HUES64 (cell line): ENCODE results near the gene TBCCD1.
"Not testable (repeated sequence)": the region's sequence is repeated elsewhere in the genome, so short reads cannot be mapped to it uniquely, and the experiment has no call there.

ENCODE experiments used
- H3K27ac ChIP-seq: 2 replicates; pipeline ENCODE4 v1.7.0; 2013; ENCODE audit warnings: low read depth, low read length, inconsistent platforms
- H3K27me3 ChIP-seq: 2 replicates; pipeline ENCODE4 v1.6.1; 2013; ENCODE audit warnings: mild to moderate bottlenecking, low read length; ENCODE audit not compliant: insufficient read depth
- H3K36me3 ChIP-seq: 2 replicates; pipeline ENCODE4 v1.6.1; 2013; ENCODE audit warnings: mild to moderate bottlenecking, low read length; ENCODE audit not compliant: insufficient read depth
- H3K4me1 ChIP-seq: 2 replicates; pipeline ENCODE4 v1.6.1; 2013; ENCODE audit warnings: mild to moderate bottlenecking, low read length, moderate library complexity; ENCODE audit not compliant: insufficient read depth
- H3K4me3 ChIP-seq: 2 replicates; pipeline ENCODE4 v1.5.1; 2013; ENCODE audit warnings: mild to moderate bottlenecking, low read length, moderate library complexity
- H3K9ac ChIP-seq: 2 replicates; pipeline ENCODE4 v1.6.1; 2013; ENCODE audit warnings: mild to moderate bottlenecking, low read depth, low read length
- H3K9me3 ChIP-seq: 2 replicates; pipeline ENCODE4 v1.6.1; 2013; ENCODE audit warnings: low read depth, low read length; ENCODE audit not compliant: insufficient read depth
- WGBS: fragments of 150-250, 120-280 bp; methylation state at CpG from one replicate; pipeline ENCODE4 v1.1.7; 2013; ENCODE audit warnings: missing lambda C conversion rate; 5-methylcytosine and 5-hydroxymethylcytosine counted together

TBCCD1 gene

DNA sequence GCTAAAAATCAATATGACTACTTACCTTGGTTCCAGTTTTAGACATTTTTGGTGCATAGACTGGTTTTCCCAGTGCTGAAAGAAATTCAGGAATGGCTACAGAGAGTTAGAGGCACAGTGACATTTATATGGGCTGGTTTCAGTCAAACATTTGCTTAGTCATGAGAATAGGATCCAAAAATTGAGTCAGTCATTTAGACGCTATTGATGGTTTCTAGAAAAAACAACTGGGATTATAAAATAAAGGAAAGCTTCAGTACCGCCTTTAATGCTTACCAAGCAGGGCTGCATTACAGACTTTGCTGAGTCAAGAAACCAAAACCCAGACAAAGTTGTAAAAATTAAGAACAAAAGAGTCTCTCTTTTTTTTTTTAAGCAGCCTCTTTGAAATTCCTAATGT is 22.9 kb downstream of the TBCCD1 start, which contains the start of gene CRYGS:
Gene CRYGS (minus strand): TSS at position 100 of the 400 bp plus-strand sequence. CDS start 54 bp downstream, at position 46.
- Histone ChIP-seq H3K4me1 (no peaks in the 10 kb centered on the region; the same call in 1 of the 2 replicates), H3K4me3 (no peak within 1 kb of the TSS), H3K27me3 (no peaks in the 10 kb centered on the region), H3K9me3 (no peaks in the 10 kb centered on the region), H3K27ac (no peak within 1 kb of the TSS), H3K36me3 (peaks cover 16% of the 10 kb centered on the region), H3K9ac (no peak within 1 kb of the TSS)
- WGBS: 93% methylated on average over 2 of the region's 2 CpGs

- no peaks in the 10 kb centered on the region for H3K27me3 ChIP-seq
- 28% methylated on average over 1 of the region's 2 CpGs for WGBS
- no peak overlapping the region for H3K4me3 ChIP-seq
- H3K27ac ChIP-seq: no peak overlapping the region
- no peak overlapping the region for H3K9ac ChIP-seq
- no peaks in the 10 kb centered on the region; the same call in 1 of the 2 replicates for H3K4me1 ChIP-seq
- 0 out of 2 replicates have a peak, but pooled peaks cover under 1% of the 10 kb centered on the region for H3K36me3 ChIP-seq
- no peaks in the 10 kb centered on the region for H3K9me3 ChIP-seq
Observed at GRCh38 chr3:186540835-186541226, 26.3 kb downstream of the TBCCD1 start.

DNA sequence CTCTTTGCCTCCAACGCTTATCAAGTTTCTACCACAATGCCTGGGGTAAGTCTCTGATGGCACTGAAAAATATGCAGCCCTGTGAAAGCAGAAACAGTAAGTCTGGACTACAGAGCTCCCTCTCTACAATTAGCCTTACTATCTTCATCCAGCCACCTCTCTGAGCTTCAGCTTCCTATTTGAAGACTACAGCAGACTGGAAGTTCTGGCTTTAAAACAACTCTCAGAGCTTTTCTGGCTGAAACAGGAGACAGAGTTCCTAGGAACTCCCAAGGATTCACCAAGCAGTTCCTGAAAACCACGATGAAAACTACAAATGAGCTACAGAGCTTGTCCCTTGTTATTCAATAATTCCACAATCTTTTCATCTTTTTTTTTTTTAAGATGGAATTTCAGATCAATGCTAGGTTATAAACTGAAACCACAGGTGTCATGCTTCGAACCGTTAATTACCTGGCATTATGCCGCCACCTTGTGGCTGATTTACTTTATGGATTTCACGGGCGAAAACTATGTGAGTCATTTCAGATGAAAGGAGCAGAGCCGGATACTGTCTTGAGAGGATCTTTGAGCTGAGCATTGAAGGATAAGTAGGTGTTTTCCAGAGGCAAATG is 26.8 kb downstream of the TBCCD1 start:
- no peaks in the 10 kb centered on the region; the same call in 1 of the 2 replicates for H3K4me1 ChIP-seq
- H3K27me3 ChIP-seq: no peaks in the 10 kb centered on the region
- H3K27ac ChIP-seq: no peak overlapping the region
- no peaks in the 10 kb centered on the region for H3K9me3 ChIP-seq
- no peaks in the 10 kb centered on the region for H3K36me3 ChIP-seq
- WGBS: 22% methylated on average over 8 of the region's 8 CpGs
- H3K9ac ChIP-seq: no peak overlapping the region
- H3K4me3 ChIP-seq: no peak overlapping the region

DNA sequence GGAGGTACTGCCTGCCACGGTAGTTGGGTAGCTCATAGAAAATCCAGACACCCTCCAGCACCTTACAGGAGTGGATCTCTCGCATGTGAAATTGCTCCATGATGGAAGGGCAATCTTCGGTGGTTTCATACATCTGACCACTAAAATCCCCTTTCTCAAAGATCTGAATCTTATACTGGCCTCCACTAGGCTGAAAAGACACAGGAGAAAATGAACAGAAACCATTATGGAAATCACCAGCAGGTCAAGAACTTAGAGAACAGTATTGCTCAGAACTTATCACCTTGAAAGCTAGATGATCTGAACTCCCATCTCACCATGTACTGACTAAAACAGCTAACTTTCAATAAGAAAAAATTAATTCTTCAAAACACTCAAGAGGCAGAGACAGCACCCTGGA is 28.4 kb downstream of the TBCCD1 start:
- Histone ChIP-seq H3K9ac (no peak overlapping the region), H3K27ac (no peak overlapping the region), H3K9me3 (no peaks in the 10 kb centered on the region), H3K36me3 (no peaks in the 10 kb centered on the region), H3K4me1 (no peaks in the 10 kb centered on the region; the same call in 1 of the 2 replicates), H3K4me3 (no peak overlapping the region), H3K27me3 (no peaks in the 10 kb centered on the region)
- WGBS: 93% methylated on average over 3 of the region's 3 CpGs

- H3K4me1 ChIP-seq: peaks cover 3% of the 10 kb centered on the region; the same call in 1 of the 2 replicates
- no peaks in the 10 kb centered on the region for H3K9me3 ChIP-seq
- H3K4me3 ChIP-seq: no peak overlapping the region
- H3K9ac ChIP-seq: no peak overlapping the region
- no peak overlapping the region for H3K27ac ChIP-seq
- H3K36me3 ChIP-seq: no peaks in the 10 kb centered on the region
- no peaks in the 10 kb centered on the region for H3K27me3 ChIP-seq
Observed at GRCh38 chr3:186536883-186537844, 30.0 kb downstream of the TBCCD1 start.

GRCh38 chr3:186534113-186534669 is 32.9 kb downstream of the TBCCD1 start:
- H3K36me3 ChIP-seq: no peaks in the 10 kb centered on the region
- H3K27ac ChIP-seq: no peak overlapping the region
- H3K4me3 ChIP-seq: no peak overlapping the region
- H3K27me3 ChIP-seq: no peaks in the 10 kb centered on the region
- H3K9me3 ChIP-seq: no peaks in the 10 kb centered on the region
- 91% methylated on average over 6 of the region's 6 CpGs for WGBS
- no peak overlapping the region for H3K9ac ChIP-seq
- H3K4me1 ChIP-seq: peaks cover 13% of the 10 kb centered on the region

DNA sequence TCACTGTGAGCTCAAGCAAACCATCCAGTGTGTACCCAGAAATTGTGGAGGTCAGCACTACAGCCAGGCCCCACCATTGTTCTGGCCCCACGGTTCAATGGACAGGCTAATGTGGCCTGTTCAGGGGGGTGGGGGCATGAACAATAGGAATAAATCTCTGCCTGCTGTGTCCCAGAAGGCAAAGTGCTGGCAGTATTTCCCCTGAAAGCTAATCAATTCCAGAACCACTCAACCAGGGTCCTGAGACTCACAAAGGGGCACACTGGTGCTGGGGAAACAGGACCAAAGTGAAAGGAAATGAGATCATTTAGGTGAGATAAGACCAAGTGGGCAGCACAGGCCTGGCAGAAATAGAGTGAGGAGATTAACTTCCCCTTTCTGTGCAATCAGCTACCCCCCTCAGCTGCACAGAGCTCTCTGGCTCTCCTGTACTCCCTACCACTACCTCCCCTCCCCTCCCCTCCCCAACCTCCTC is 34.5 kb downstream of the TBCCD1 start:
- Histone ChIP-seq H3K27me3 (no peaks in the 10 kb centered on the region), H3K36me3 (no peaks in the 10 kb centered on the region), H3K4me3 (no peak overlapping the region), H3K9me3 (no peaks in the 10 kb centered on the region), H3K4me1 (peaks cover 13% of the 10 kb centered on the region), H3K27ac (no peak overlapping the region), H3K9ac (no peak overlapping the region)
- 59% methylated on average over 1 of the region's 1 CpG for whole genome bisulfite sequencing

GRCh38 chr3:186531694-186532093 is 35.4 kb downstream of the TBCCD1 start:
- H3K27ac ChIP-seq, H3K36me3 ChIP-seq, H3K9me3 ChIP-seq, H3K4me3 ChIP-seq, H3K9ac ChIP-seq, H3K27me3 ChIP-seq: not testable (repeated sequence)
- WGBS: 87% methylated on average over 3 of the region's 3 CpGs
- H3K4me1 ChIP-seq: peaks cover 13% of the 10 kb centered on the region

DNA sequence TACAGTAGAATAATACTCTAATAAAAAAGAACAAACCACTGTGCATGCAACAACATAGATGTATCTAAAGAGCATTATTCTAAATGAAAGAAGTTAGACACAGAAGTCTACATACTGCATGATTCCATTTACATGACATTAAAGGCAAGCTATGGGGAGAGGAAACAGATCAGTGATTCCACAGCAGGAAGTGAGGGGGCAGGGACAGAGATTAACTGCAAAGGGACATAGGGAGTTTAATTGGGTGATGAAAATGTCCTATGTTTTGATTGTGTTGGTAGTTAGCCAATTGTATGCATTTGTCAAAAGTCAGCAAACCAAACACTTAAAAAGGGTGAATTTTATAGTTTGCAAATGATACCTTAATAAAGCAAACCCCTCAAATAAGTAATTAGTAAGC is 36.7 kb downstream of the TBCCD1 start:
- no peak overlapping the region for H3K9ac ChIP-seq
- H3K4me1 ChIP-seq: peaks cover 13% of the 10 kb centered on the region
- no peaks in the 10 kb centered on the region for H3K9me3 ChIP-seq
- no peak overlapping the region for H3K4me3 ChIP-seq
- no peaks in the 10 kb centered on the region for H3K27me3 ChIP-seq
- no peak overlapping the region for H3K27ac ChIP-seq
- no peaks in the 10 kb centered on the region for H3K36me3 ChIP-seq

- no peak overlapping the region for H3K4me3 ChIP-seq
- H3K9ac ChIP-seq: no peak overlapping the region
- no peak overlapping the region for H3K27ac ChIP-seq
- no peaks in the 10 kb centered on the region for H3K27me3 ChIP-seq
- no peaks in the 10 kb centered on the region for H3K36me3 ChIP-seq
- WGBS: 89% methylated on average over 11 of the region's 11 CpGs
- peaks cover 13% of the 10 kb centered on the region for H3K4me1 ChIP-seq
- no peaks in the 10 kb centered on the region for H3K9me3 ChIP-seq
Observed at GRCh38 chr3:186529201-186529999, 37.7 kb downstream of the TBCCD1 start.
